NCI-H1417 (cell line): ENCODE results near the gene RCAN1.
A peak's percentile ranks its signal among the peaks of the same experiment; 100 is the strongest.

Experiments
- DNase-seq, 3 experiments: peaks; one replicate each; lab custom pipeline; 2025; lab: John Stamatoyannopoulos, UW

Gene RCAN1

GRCh38 chr21:34543017-34543416 is 71.9 kb downstream of the RCAN1 start:
- DNase-seq = no peak

- no peak for DNase-seq
Observed at GRCh38 chr21:34540206-34540605, 74.7 kb downstream of the RCAN1 start.

DNA sequence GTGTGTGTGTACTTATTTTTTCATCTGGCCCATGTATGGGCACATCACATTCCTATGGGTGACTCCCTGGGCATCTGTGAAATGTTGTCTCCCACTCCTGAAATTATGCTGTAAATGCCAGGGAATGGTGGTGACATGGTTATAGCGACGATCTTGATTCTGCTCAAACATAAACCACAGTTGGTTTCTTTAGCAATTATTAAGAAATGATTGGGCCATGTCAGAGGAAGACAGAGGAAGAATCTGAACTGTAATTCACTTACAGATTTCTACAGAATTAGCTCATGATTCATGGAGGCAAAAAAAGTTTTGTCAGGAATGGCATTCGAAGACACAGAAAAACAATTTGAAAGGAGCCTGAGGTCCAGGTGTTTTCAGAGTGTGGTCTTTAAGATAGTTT is 77.1 kb downstream of the RCAN1 start:
- no peak for DNase-seq

GRCh38 chr21:34536820-34537219 is 78.1 kb downstream of the RCAN1 start:
- no peak for DNase-seq

DNA sequence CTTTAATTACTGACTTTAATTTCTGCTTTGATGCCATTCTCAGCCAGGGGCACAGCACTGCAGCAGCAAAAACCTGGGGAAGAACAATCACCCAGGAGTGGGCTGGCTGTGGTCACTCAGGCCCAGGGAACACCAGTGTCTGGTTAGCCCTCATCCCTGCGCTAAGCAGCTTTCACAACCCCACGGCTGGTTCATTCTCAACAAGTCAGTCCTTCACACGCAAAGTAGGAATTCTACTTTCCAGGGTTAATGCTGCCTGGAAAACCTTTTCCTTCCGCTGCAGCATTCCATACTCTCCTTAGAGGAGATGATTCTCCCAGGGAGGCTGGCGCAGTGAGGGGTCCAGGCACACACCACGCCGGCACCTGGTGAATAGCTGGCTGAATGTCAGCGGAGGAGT is 78.6 kb downstream of the RCAN1 start:
- DNase-seq = no peak

DNA sequence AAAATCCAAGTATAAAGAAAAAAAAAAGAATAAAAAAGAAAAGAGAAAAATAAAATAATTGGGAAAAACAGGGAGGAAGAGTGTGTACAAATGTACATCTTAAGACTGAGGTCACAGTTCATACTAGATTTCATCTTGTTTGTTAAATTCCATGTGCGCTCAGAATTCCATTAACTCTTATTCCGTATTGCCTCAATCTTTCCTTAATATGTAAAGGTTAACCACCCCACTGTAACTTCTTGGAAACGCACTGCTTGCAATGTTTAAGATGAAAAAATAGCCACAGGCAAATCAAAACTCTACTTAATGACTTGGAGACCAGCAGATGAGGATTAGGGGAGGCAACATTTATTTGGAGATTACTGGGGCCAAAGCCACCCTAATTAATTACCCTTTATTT is 79.0 kb downstream of the RCAN1 start:
- DNase-seq = no peak

DNA sequence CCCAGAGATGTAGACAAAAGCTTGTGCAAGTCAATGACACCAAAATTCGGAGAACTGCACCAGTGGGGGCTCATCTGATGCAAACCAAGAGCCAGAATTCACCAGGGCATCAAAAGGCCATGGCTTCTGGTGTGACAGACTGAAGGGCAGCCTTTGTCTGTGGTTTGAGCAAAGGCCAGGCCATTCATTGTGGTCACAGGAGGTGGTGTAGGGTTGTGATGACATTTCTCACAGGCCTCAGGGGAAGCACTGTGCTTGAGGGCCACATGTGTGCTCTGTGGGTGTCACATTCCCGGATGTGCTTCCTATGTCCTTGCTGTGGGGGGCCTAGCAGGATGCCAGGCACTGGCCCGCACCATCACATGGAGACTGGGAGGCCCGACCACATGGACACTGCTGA is 80.4 kb downstream of the RCAN1 start:
- DNase-seq = no peak

- no peak for DNase-seq
Observed at GRCh38 chr21:34533938-34534337, 81.0 kb downstream of the RCAN1 start.

DNA sequence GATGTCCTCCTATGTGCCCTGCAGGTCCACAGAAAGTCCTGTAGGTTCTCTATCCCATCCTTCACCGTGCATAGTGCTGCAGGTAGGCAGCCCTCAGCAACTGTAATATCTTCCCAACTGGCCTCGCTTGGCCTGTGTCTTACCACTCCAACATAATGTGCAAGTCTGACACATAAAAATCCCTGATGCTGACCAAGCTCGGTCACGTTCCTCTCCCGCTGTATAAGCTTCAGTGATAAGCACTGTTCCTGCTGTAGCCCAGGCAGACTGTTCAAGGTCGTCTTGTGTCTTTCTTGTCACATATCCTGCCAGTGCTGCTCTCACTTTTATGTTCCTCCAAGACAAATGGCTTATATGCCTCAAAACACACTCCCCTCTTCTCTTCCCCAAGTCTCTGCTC is 83.5 kb downstream of the RCAN1 start:
- no peak for DNase-seq

DNA sequence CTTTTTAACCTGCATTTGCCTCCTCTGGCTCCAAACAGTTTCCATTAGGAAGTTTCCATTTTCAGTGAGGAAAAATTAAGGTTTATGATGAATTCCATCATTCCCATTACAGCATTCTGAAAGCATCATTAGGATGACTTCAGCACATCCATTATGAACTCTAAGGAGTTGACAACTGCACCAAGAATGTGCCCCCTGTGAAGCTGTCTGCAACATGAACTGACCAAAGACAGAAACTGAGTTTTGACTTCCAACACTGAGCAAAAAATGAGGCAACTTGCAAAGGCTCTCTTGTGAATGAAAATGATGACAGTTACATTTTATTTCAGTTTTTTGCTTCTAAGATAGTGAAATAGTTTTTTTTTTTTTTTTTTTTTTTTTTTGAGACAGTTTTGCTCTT is 84.7 kb downstream of the RCAN1 start:
- DNase-seq = no peak

GRCh38 chr21:34528131-34528561 is 86.8 kb downstream of the RCAN1 start:
- DNase-seq = no peak

DNA sequence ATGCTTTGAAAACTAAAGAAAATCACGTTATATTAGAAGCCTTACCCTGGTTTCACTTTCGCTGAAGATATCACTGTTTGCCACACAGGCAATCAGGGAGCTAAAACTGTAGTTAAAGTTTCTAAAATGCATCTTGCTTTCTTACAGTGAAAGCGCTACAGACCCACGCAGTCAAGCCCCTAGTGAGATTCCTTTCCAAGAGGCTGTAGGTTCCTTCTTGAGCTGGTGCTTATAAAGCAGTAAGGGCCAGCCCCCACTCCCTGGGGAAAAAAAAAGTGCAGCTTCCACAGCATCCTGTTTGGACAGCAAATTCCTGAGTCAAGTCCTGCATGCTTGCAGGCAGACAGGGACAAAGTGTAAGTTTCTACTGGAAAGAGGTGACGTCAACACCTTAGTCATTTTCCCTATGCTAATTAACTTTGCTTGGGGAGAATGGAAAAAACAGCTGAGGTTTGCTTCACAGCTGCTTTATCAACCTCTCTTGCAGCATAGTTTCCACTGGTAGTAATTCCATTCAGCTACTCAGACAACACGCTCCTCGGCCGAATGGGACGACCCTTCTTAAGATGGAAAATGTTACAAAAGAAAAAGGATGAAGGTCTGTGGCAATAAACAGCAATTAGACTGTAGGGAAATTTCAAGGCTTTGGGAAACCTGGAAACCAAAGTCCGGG is 88.2 kb downstream of the RCAN1 start:
- no peak for DNase-seq

- DNase-seq = no peak
Observed at GRCh38 chr21:34526241-34526617, 88.7 kb downstream of the RCAN1 start.

DNA sequence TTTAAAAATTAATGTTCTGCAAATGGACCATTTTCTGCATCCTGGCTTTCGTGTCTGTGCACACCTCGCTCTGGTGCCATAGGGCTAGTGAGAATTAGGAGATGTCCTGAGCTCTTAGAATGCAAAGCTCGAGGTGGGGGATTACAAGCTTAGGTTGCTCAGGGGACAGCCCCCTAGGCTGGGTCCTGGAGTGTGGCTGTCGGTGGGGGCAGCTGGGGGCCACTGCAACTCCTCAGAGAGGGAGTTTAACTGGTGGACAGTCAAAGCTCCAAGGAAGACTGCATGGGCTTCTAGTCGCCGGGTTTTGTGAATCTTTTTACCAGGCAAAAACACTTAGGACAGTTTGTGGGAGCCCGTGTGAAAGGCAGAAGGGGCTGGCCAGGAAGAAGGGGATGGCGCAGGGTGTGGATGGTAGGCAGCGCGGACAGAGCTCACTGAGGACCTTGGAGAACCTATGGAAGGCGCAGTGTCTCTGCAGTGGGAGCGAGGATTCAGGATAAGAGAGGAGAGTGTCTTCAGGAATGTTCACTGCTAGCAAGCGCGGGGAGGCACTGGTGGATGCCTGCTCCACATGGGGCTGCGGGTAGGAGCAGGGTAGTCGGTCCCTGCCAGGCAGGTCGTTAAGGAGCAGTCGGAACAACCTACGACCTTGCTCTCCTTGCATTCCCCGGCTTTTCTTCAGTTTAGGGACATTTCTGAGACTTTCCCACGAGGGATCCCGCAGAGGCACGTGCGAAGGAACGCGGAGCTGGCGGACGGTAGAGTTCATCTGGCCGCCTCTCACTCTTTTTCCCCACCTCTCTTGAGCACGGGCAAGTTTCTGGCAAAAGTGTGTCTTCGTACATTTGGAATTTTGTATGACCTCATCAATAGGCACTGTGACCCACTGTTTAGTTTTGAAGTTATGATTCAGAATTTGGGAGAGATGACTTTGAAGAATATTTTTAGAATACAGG is 90.0 kb downstream of the RCAN1 start:
- DNase-seq = no peak

DNA sequence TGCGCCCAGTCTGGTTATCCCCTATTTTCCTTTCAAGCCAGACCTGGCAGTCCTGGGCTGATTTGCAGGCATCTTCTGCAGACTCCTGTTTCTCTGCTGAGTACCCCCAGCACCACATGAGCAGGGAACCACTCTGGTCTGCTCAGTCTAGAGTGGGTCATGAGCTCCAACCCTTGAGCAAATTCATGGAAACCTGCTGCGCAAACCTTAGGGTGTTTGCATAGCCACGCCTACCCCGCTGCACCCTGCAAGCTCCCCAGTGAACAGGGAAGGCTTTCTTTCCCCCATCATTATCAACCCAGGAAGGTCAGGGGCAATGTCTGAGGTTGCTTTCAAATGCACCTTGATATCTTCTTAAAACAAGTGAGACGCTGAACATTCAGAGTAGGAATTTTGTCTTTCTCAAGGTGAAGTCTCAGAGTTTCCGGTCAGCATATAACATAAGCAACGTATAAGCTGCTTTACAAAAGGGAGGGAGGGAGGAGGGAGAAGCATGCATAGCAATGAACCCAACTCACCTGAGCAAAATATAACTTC is 91.8 kb downstream of the RCAN1 start:
- no peak for DNase-seq

DNA sequence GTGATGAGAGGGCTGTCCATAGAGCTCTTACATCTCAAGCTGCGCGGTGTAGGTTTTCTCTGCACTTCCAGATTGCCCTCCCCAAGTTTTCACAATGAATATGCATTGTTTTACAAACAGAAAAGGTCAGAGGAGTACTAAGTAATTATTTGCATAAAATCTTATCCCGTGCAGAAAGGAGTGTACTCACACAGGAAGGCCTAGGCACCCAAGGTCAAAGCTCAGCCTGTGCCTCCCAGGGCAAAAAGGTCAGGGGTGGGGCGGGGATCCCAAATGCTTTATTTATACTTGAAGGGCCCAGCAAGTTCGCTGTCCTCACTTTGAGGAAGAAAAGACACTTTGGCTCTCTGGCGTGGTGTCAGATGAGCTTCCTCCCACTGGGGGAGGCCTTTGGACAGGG is 92.6 kb downstream of the RCAN1 start:
- DNase-seq = no peak

DNA sequence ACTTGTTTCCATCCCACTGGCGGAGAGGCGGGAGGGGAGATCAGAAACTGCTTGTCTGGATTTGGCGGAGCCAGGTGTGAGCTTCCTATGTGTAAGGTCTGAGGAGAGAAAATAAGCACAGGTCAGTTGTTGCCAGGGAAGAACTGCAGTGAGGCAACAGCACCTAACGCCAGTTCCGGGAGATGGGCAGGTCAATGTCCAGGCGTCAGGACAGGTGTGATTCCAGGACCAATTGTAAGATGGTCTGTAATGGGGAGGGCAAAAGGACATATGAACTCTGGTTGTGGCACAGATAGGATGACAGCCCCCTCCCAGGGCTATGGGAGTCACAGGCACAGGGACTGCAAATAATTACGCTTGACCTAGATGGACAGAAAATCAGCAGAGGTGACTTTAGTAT is 93.4 kb downstream of the RCAN1 start:
- DNase-seq = no peak

GRCh38 chr21:34520764-34521508 is 94.0 kb downstream of the RCAN1 start:
- no peak for DNase-seq

- DNase-seq = no peak
Observed at GRCh38 chr21:34520281-34520680, 94.6 kb downstream of the RCAN1 start.

DNA sequence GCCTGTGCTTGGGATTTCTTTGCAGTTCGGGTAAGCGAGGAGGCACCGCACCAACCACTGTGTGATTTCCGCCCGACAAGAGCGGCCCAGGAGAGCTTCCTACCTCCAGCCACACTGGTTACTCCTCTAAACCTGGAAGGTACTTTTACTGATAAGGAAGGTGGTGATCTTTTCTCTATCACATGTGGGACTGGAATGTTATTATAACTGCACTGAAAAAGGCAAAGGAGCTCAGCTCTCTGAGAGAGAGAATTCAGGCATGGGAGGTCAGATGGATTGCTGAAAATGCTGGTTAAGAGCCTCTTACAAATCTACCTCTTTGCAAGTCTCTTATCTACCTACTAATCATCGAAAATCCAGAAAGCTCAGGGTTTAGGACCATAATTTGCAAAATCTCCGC is 95.2 kb downstream of the RCAN1 start:
- no peak for DNase-seq

- peak in 1 of 3 experiments; percentile 25 for DNase-seq
Observed at GRCh38 chr21:34519016-34519415, 95.9 kb downstream of the RCAN1 start.

- no peak for DNase-seq
Observed at GRCh38 chr21:34518301-34518700, 96.6 kb downstream of the RCAN1 start.
